Measurements from ENCODE around the gene KCNH2.

KCNH2 gene

DNA sequence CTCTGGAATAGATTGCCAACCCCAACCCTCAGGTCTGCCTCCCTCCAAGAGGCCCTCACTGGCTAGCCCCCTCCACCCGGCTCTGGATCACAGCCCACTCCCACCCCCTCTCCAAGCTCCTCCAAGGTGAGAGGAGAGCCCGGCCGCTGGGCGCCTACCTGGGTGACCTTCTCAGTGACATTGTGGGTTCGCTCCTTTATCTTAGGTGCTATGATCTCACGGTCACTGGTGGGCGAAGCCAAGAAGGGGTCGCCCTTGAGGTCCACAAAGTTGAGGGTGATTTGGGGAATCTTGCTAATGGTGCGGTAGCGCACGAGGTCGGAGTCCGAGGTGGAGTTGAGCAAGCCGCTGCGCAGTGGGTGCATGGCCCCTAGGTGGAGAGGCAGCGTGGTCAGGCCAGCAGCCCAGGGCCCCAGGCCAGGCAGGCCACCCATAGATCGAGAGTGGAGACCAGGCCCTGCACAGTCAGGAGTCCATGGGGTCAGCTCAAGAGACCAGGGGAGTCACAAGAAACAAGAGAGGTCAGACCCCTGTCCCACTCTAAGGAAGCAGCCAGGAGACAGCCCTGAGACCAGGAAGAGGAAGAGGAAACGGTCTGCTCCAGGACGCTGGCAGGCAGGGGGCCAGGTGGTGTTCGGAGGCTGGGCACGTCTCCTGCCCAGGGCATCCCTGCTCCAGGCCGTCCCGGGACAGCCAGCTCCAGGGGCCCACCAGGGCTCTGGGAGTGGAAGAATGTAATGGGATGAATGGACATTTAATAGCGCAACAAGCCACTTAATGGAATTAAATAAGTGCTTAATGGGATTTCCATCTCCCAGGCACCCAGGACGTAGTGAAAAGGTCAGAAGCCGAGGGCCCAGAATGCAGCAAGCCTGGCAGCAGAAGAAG, 20.7 kb downstream of the KCNH2 start:
- DNase-seq: no peak

DNA sequence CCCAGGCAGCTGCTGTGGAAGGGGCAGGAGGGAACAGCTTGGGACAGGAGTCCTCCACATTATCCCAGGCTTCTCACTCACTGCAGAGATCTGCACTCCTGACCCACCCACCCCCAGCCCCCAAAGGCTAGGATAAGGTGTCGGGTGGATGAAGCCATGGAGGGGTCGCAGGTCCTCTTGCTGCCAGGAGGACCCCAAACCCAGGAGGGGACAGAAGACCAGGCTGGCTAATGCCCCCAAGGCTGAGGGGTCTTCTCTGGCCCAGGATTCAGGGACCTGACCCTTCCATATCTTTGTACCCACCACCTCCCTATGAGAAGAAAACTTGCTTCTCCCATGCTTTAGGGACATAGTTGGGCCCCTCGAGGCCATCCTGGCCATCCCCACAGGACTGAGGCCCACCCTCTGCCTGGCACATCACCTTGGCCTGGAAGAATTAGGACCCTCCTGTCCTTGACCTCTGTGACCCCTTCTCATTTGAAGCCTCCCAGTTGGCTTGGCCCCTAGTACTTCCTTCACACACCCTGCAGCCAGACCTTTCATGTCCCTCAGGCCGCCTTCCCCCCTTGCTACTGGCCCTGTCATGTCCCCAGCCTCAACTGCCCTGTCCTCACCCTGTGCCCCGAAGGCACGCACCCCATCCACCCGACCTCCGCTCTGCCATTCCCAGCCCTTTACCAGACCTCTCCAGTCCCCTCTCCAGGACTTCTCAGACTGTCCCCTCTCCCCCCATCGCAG, 21.6 kb downstream of the KCNH2 start:
- no peak for DNase-seq

DNA sequence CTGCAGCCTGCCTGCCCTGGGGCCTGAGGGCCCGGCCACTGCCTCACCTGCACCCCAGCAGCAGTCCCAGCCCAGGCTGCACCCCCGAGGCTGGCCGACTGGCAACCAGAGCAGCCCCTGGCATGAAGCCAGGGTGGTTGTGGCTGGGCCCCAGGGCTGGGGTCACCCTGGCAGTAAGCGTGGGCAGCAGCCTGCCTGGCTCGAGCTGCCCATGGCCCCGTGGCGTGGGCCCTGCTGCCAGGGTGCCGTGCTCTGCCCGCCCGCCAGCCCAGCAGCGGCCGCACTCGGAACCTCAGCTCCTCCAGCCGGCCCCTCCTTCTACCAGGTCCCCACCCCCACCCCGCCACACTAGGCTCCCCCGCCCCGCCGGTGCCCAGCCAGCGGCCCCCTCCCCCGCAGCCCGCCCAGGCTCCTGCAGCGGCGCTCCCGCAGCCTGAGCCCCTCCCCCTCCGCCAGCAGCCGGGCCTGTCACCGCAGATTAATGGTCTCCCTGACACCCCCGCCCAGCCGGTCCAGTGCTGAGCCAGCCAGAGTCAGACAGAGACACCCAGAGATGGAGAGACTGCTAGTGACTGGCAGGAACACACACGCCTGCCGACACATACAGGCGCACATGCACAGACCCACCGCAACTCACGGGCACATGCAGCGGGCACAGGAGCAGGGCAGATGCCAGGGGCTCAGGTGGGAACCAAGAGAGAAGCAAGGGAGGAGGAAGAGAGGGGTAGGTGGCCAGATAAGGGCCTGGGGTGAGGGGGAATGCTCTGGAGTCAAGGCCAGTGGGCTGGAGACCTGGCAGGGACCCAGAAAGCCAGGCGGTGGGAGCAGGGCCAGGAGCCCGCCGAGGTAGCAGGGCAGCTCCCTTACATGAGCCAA, 22.4 kb downstream of the KCNH2 start:
- no peak for DNase-seq

DNA sequence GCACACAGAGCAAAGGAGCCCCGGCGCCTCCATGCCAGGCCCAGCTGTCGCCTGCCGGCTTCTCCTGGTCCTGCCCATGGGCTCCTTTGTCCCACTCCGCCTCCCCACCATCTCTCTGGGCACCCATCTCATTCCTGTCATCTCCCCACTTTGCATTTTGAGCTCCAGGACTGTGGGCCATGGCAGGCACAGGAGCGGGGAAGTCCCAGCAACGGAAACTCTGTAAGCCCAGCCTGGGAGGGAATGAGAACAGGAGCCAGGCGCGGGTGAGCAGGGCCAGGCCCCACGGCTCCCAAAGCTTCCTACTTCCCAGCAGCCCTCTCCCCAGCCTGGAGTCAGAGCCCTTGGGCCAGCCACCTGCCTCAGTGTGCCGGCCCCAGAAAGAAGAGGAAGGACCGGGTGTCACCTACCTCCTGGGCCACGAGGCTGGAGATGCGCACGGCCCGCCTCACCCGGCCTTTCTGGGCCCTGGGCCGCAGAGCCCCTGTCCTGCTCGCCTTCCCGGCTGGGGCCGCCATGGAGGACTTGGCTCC, 23.1 kb downstream of the KCNH2 start:
- no peak for DNase-seq

DNA sequence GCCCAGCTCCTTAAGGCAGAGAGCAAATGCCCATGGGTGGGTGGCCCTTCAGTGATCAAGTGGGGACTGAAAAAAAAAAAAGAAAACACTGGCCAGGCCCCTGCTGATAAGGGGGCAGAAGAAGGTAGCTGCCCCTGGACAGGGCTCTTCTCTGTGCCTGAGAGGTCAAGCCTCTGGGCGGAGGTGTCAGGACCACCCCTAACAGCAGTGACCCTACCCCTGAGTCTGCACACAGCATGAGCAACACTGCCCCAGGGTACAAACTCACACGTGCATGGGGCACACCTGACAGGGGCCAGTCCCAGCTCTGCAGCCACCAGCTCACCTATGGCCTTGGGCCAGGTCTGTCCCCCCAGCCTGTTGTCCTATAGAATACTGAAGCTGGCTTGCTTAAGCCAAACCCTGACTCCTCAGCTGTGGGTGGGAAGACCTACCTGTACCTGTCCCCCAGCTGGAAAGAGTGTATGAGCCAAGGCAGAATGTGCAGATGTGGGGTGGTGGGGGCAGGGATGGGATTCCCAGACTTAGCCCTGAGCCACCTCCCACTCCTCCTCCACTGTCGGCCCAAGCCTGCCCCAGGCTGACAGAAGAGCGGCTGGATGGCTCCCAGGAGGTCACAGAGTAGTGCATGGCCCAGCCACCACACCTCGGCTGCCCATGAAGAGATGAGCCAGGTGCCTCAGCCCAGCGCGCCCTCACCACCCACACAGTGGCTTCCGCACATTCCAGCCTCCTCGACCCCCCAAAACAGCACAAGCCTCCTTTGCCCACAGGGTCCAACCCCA, 23.7 kb downstream of the KCNH2 start:
- no peak for DNase-seq

DNA sequence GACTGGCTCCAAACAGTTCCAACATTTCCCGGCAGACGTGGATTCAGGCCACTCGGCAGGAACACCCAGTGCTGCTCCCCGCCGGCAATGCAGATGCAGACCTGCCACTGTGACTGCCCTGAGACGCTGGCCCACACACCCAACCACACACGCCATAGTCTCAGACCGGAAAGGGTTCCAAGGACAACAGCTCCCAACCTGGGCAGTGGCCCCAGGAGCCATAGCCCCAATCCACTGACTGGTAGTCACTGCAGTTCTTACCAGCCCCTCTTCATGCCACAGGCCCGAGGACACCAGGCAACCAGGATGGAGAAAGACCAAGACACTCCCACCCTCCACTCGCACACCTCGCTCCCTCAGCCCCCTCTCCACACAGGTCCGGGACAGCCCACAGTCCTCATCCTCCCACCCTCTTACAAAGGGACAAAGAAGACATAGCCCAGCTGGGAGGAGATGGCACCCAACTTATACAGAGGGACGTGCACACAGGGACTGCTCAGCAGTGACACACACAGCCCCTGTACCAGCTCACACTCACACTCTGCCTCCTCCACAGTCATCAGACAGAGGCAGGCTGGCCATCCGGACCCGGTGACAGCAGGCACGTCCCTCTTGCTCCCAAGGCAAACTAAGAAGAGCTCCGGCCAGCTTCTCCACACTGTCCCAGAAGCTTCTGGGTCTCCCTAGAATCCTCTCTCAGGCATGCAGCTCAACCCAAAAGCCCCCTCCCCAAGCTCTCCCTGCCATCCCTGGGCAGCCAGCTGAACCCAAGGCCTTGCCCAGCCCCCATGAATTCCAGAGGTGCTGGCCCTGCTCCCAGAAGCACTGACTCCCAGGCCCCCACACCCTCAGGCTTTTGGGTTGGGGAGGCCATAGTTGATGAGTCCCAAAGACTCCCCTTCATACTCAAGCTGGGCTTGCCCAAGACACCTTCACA, 24.8 kb downstream of the KCNH2 start:
- DNase-seq: no peak

DNA sequence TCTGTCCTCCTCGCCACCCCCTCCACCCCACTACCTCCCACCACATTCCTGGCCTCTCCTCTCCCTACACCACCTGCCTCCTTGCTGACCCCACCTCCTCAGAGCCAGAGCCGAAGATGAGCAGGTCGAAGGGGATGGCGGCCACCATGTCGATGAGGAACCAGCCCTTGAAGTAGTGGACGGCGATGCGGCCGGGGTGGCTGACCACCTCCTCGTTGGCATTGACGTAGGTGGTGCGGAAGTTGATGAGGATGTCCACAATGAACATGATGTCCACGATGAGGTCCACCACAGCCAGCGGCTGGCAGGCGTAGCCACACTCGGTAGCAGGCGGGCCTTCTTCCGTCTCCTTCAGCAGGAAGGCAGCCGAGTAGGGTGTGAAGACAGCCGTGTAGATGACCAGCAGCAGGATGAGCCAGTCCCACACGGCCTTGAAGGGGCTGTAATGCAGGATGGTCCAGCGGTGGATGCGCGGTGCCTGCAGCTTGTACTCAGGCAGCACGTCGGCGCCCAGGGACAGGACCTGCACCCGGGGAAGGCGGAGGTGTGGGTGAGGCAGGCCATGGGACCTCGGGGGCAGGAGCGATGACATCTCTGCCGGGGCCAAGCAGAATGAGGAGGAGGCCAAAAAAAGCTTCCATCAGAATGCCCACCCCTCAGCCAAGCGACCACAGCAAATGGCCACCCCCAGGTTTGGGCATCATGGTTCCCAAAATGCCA, 25.6 kb downstream of the KCNH2 start:
- no peak for DNase-seq

DNA sequence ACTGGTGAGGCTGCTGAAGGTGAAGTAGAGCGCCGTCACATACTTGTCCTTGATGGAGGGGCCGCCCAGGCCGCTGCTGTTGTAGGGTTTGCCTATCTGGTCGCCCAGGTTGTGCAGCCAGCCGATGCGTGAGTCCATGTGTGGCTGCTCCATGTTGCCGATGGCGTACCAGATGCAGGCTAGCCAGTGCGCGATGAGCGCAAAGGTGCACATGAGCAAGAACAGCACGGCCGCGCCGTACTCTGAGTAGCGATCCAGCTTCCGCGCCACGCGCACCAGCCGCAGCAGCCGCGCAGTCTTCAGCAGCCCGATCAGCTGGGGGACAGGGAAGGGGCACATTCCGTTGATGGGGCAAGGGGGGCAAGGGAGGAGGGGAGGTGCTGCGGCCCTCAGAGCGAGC, 26.6 kb downstream of the KCNH2 start:
- no peak for DNase-seq

DNA sequence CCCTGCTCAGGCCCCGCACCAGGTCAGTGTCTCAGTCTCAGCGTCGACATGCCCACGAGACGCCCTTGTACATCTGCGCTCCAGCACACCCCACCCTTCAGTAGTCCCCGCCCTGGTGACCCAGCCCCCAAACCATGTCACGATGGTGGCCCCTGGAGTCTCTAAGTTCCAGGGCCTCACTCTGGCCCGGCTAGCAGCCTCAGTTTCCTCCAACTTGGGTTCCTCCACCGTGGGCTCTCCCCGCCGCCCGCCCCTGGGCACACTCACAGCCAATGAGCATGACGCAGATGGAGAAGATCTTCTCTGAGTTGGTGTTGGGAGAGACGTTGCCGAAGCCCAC, 27.0 kb downstream of the KCNH2 start:
- no peak for DNase-seq

DNA sequence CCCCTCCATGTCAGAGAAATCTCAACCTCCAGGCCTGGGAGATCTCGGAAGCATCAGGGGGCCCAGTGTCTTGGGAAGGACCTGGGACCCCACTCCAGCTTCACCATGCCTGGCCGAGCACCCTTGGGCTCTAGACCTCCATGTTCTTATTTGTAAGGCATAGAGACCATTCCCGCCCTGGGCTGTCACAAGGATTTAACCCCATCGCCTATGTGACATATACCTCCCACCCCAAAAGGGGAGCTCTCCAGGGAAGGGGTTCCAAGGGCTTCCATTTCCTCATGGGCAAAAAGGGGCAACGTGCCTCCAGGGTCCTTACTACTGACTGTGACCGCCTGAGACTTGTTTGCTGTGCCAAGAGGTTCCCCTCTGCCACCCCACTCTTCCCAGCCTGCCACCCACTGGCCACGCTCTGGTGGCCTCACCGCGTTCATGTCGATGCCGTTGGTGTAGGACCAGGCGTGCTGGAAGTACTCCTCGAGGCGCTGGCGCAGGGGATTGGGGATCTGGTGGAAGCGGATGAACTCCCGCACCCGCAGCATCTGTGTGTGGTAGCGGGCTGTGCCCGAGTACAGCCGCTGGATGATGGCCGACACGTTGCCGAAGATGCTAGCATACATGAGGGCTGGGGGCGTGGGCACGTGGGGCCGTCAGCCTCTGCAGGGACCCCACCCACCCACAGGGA, 27.5 kb downstream of the KCNH2 start:
- DNase-seq: no peak

DNA sequence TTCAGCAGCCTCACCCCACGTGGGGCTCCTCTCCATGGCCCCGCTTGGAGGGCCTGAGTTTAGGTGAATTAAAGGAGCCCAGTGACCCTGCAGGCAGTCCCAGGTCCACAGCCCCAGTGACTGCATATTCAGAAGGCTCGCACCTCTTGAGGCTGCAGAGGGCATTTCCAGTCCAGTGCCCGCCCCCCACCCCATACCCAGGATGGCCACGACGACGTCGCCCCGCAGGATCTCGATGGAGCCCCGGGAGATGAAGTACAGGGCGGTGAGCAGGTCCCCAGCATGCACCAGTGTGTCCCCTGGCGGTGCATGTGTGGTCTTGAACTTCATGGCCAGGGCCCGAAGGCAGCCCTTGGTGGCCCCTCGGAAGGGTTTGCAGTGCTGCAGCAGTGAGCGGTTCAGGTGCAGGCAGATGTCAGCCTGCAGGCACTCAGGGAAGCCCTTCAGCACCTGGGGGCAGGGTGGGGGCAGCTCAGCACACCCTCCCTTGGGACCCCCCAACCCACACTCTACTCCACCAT, 28.1 kb downstream of the KCNH2 start:
- DNase-seq: no peak

DNA sequence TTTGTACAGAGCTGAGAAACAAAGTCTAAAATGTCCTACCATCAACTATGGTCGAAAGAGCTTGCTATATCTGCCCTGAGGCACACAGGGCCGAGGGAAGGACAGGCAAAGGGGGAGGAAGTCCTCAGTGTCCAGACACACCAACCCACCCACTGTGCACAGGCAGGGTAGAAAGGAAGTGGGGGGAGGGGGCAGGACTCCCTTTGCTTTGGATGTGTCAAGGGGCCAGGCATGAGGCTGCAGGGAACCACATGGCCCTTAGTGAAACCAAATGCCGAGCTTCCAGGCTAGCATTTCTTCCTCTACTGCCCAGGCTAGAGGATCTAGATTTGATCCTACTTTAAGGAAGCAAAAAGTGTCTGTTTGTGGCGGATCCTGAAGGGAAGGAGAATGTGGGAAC, 28.6 kb downstream of the KCNH2 start:
- DNase-seq: no peak

DNA sequence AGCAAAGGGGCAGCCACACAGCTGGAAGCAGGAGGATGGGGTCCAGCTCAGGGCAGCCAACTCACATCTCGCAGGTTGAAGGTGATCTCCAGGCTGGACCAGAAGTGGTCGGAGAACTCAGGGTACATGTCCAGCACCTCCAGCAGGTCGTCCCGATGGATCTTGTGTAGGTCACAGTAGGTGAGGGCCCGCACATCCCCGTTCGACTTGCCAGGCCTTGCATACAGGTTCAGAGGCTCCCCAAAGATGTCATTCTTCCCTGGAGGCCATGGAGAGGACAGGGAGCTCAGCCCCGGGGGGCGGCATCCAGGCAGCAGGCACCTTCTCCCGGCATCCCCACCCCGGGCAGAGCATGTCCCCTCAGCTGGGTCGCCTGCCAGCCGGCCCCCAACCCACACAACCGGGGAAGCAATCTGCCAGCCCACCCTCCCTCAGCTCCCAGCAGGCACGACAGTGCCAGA, 29.3 kb downstream of the KCNH2 start:
- no peak for DNase-seq

DNA sequence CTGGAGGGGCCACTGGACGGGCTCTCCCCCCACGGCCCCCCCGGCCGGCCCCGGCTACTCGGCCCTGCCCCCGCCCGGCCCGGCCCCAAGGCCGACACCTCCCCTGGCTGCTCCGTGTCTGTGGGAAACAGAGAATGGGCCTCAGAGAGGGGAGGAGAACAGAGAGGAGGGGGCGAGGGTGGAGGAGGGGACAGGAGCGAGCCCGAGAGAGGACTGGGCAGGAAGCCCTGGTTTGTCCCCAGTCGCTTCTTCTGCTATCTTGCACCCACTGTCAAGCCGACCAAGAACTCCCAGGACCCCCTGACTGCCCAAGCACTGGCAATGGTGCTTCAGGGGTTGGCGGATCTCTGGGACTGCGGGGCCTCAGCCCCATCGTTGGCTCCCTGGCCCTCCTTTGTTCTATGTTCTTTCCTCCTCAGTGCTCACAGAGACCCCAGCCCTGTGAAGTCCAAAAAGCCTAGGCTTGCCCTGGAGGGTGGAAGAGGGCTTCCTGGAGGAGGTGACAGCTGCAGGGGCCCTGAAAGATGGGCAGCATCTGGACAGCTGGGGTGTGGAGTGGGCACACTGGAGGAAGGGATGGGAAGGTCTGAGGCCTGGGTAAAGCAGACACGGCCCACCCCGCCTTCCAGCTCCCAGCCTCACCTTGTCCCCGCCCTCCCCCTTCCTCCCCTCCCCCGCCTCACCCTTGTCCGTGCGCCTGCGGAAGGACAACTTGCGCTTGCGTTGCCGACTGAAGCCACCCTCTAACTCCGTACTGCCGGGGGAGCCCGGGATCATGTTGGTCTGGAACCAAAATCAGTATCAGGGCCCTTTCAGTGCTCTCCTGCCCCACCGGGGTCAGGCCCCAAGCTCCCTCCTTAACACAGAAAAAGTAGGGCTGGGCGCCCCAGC, 30.1 kb downstream of the KCNH2 start:
- DNase-seq: no peak

DNA sequence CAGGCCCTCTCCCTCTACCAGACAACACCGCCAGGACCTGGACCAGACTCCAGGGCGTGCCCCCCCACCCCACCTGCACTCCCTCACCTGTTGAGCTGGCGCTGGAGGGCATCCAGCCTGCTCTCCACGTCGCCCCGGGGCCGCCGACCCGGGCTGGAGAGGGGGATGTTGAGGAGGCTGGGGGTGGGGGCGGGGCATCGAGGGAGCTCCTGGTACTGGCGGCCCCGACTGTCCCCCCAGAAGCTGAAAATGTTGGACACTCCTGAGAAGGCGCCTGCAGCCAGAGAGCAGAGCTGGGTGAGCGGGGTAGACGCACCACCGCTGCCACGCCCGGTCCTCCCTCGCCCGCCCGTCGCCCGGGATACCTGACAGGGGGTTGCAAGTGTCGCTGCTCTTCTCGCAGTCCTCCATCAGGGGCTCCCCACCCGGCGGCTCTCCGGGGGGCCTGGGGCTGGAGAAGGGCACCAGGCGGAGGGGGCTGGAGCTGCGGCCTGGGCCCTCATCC, 30.8 kb downstream of the KCNH2 start:
- no peak for DNase-seq

DNA sequence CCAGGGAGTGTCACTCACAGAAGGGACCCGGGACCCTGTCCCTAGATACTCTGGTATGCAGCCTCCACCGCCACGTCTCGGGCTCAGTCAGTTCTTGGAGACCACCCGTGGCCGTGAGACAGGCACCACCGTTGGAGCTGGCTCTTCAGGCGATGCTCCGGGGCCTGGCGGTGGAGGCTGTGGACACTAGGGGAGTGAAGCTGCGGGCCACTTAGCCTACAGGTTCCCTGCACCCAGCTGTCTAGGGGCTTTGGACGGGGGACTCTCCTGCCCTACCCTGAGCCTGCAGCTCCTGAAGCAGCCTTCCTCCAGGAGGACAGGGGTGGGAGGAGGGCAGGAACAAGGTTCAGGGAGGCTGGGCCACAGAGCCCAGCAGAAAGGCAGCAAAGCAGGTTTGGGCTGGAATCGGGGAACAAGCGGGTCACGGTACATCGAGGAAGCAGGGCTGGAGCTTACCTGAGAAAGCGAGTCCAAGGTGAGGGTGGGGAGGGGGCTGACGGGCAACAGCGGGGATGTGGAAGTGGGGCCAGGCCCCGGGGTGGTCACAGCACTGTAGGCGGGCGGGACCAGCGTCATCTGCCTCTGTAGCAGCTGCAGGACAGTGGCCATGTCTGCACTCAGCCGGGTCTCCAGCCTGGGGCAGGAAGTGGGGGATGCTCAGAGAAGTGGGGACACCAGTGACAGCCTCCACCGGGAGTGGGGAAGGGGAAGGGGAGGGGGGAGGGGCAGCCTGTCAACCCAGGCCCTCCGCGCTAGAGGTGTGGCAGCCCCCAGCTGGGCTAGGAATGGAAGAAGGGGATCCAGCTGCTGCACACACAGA, 31.5 kb downstream of the KCNH2 start:
- no peak for DNase-seq

DNA sequence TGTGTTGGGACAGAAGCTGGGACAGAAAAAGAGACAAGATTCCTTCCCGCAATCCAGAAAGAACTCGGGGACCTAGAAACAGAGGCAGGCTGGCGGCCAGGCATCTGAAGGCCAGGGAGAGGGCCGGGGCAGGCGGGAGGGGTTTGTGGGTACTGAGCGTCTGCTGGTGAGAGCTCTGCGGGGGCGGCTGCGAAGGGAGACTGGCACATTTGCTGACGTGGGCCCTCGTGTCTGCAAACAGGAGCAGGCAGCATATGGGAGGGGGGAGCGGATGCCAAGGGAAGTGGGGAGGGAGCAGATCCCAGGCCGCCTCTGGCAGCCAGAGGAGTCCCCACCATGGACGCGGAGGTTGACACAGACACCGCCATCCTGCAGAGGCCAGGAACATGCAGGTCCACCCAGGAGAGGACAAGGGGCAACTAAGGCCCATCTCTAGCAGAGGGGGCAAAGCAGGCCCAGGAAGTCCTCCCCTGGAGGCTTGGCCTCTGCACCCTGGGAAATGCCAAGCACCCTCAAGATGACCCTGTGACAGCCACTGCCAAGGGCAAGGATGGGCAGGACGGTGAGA, 32.2 kb downstream of the KCNH2 start:
- no peak for DNase-seq
